Spinal cord (tissue), 10 donors: ENCODE data around the gene CDKN3. TPM values are rescaled to one million over a fixed set of nuclear protein-coding genes. Genes with fewer than 3 reads are reported as not detected.

Experiments
- DNase-seq, 6 donors: peaks; one replicate each; pipeline versions ENCODE4 v3.0.0 to v3.0.0-alpha.2; 2013 to 2015; ENCODE audit warnings: low spot score in 6 of 6, low read depth in 4 of 6
- H3K27ac ChIP-seq: one replicate; pipeline ENCODE4 v1.5.1; 2013; ENCODE audit warnings: low read depth, low read length, control low read depth
- H3K27me3 ChIP-seq: one replicate; pipeline ENCODE4 v1.6.1; 2013; ENCODE audit warnings: low read length; ENCODE audit not compliant: control insufficient read depth, insufficient read depth
- H3K36me3 ChIP-seq: one replicate; pipeline ENCODE4 v1.6.1; 2013; ENCODE audit warnings: low read length; ENCODE audit not compliant: control insufficient read depth, insufficient read depth
- H3K4me1 ChIP-seq: one replicate; pipeline ENCODE4 v1.6.1; 2013; ENCODE audit warnings: low read length; ENCODE audit not compliant: control insufficient read depth, insufficient read depth
- H3K4me3 ChIP-seq: one replicate; pipeline ENCODE4 v1.5.1; 2013; ENCODE audit warnings: low read depth, low read length, control low read depth
- H3K9me3 ChIP-seq: one replicate; pipeline ENCODE4 v1.6.1; 2013; ENCODE audit warnings: low read length; ENCODE audit not compliant: control insufficient read depth, insufficient read depth
- WGBS: methylation state at CpG from one replicate; pipeline ENCODE4 v1.1.5; 2013; ENCODE audit warnings: missing lambda C conversion rate; ENCODE audit not compliant: insufficient coverage; 5-methylcytosine and 5-hydroxymethylcytosine counted together
- polyA plus RNA-seq, 2 donors: library from polyadenylated mRNA; unstranded; fragments of 120-200 nt; gene quantifications; one replicate each; pipeline ENCODE4 v1.2.1, GENCODE V29; 2013; ENCODE audit not compliant: insufficient read length in 2 of 2
- total RNA-seq, 2 donors: library from RNA; depleted of rRNA in 1 of 2; stranded (reverse); fragments of 120-200 nt in 1 of 2; fragments of >200 nt in 1 of 2; gene quantifications; one replicate each; pipeline versions ENCODE4 v1.2.3 to v1.2.4, GENCODE V29; 2013 to 2014
- donor health status: healthy.

The CDKN3 gene
- total and polyA plus RNA-seq, 4 donors, result 16.3 to 18.6 (median 17.9) TPM

- WGBS, result 86% methylated on average over 2 of the region's 5 CpGs
- Histone ChIP-seq H3K36me3 (no peaks in the 10 kb centered on the region), H3K9me3 (no peaks in the 10 kb centered on the region), H3K4me1 (no peaks in the 10 kb centered on the region), H3K4me3 (no peak overlapping the region), H3K27ac (no peak overlapping the region), H3K27me3 (no peaks in the 10 kb centered on the region)
- no peak for DNase-seq
Observed at GRCh38 chr14:54462048-54462447, 65.2 kb downstream of the CDKN3 start.

GRCh38 chr14:54465654-54466053 lies 68.8 kb downstream of the CDKN3 start:
- DNase-seq, result no peak

GRCh38 chr14:54467280-54467679 lies 70.5 kb downstream of the CDKN3 start:
- no peaks in the 10 kb centered on the region for H3K4me1 ChIP-seq
- H3K27me3 ChIP-seq, result no peaks in the 10 kb centered on the region
- no peak overlapping the region for H3K27ac ChIP-seq
- H3K9me3 ChIP-seq, result no peaks in the 10 kb centered on the region
- H3K4me3 ChIP-seq, result no peak overlapping the region
- DNase-seq, result no peak
- H3K36me3 ChIP-seq, result no peaks in the 10 kb centered on the region

More at GRCh38 chr14:54465654-54466053, 68.8 kb downstream of the CDKN3 start:
- no peaks in the 10 kb centered on the region for H3K4me1 ChIP-seq
- H3K4me3 ChIP-seq, result no peak overlapping the region
- WGBS, result no CpG with 5 or more reads among the region's 4 CpGs
- no peaks in the 10 kb centered on the region for H3K9me3 ChIP-seq
- H3K27ac ChIP-seq, result no peak overlapping the region
- H3K27me3 ChIP-seq, result no peaks in the 10 kb centered on the region
- H3K36me3 ChIP-seq, result no peaks in the 10 kb centered on the region

Other genes with a start within 250 kb of the CDKN3 start
- gene CNIH1, start 44.4 kb downstream of the CDKN3 start, total RNA-seq, result 10 to 100 TPM; 65.7 to 87.4 TPM
- 100 to 1,000 TPM; 128 to 137 TPM for gene CNIH1, start 44.4 kb downstream of the CDKN3 start, polyA plus RNA-seq
- gene GMFB, start 92.0 kb downstream of the CDKN3 start, total RNA-seq, result 100 to 1,000 TPM in 1 of 2 donors, 10 to 100 TPM in 1; 72.8 to 223 TPM
- gene GMFB, start 92.0 kb downstream of the CDKN3 start, polyA plus RNA-seq, result 100 to 1,000 TPM in 1 of 2 donors, 10 to 100 TPM in 1; 88.3 to 120 TPM
- 10 to 100 TPM; 20.4 to 40.7 TPM for gene CGRRF1, start 112.9 kb downstream of the CDKN3 start, total RNA-seq
- gene CGRRF1, start 112.9 kb downstream of the CDKN3 start, polyA plus RNA-seq, result 10 to 100 TPM; 32.4 to 35.9 TPM
- gene SAMD4A, start 170.1 kb downstream of the CDKN3 start, total RNA-seq, result 10 to 100 TPM; 31.2 to 31.6 TPM
- 10 to 100 TPM; 17.5 to 17.8 TPM for gene SAMD4A, start 170.1 kb downstream of the CDKN3 start, polyA plus RNA-seq